GM18502 (cell line): ENCODE data around the gene KCNN3.

Experiments
- ATAC-seq: cut with Tn5 transposase; IDR thresholded peaks from one replicate; pipeline ENCODE4 v1.9.1; 2021; ENCODE audit warnings: mild to moderate bottlenecking; ENCODE audit not compliant: unreplicated experiment, poor library complexity

Gene KCNN3

GRCh38 chr1:154741741-154742495, 128.2 kb downstream of the KCNN3 start:
- ATAC-seq = no peak

- no peak for ATAC-seq
Observed at GRCh38 chr1:154741327-154741726, 128.8 kb downstream of the KCNN3 start.

- no peak for ATAC-seq
Observed at GRCh38 chr1:154739654-154740053, 130.4 kb downstream of the KCNN3 start.

GRCh38 chr1:154736841-154737240, 133.2 kb downstream of the KCNN3 start:
- no peak for ATAC-seq

- ATAC-seq = no peak
Observed at GRCh38 chr1:154735804-154736168, 134.3 kb downstream of the KCNN3 start.

- ATAC-seq = no peak
Observed at GRCh38 chr1:154735061-154735803, 134.8 kb downstream of the KCNN3 start.

- ATAC-seq = no peak
Observed at GRCh38 chr1:154733621-154734020, 136.5 kb downstream of the KCNN3 start.

- ATAC-seq = no peak
Observed at GRCh38 chr1:154730986-154731489, 139.0 kb downstream of the KCNN3 start.

- no peak for ATAC-seq
Observed at GRCh38 chr1:154730259-154730658, 139.8 kb downstream of the KCNN3 start.

- ATAC-seq = no peak
Observed at GRCh38 chr1:154729577-154729976, 140.5 kb downstream of the KCNN3 start.

- no peak for ATAC-seq
Observed at GRCh38 chr1:154729031-154729442, 141.0 kb downstream of the KCNN3 start.

GRCh38 chr1:154726896-154727753, 143.0 kb downstream of the KCNN3 start:
- ATAC-seq = no peak

GRCh38 chr1:154726443-154726842, 143.6 kb downstream of the KCNN3 start:
- ATAC-seq = no peak

- no peak for ATAC-seq
Observed at GRCh38 chr1:154725865-154726264, 144.2 kb downstream of the KCNN3 start.

- no peak for ATAC-seq
Observed at GRCh38 chr1:154720328-154721297, 149.5 kb downstream of the KCNN3 start.

GRCh38 chr1:154719586-154720327, 150.3 kb downstream of the KCNN3 start:
- ATAC-seq = no peak

GRCh38 chr1:154718566-154718965, 151.5 kb downstream of the KCNN3 start:
- ATAC-seq = no peak

GRCh38 chr1:154717528-154717924, 152.6 kb downstream of the KCNN3 start:
- no peak for ATAC-seq
